DMS53 treated with DMSO at 0.1 percent for 48 hours (cell line): ENCODE data around the gene RIC1.
A peak's percentile ranks its signal among the peaks of the same experiment; 100 is the strongest.
"Not testable (repeated sequence)": the region's sequence is repeated elsewhere in the genome, so short reads cannot be mapped to it uniquely, and the experiment has no call there.

Experiments
- DNase-seq: peaks from one replicate; lab custom pipeline; 2025; ENCODE audit not compliant: unreplicated experiment; lab: John Stamatoyannopoulos, UW

The RIC1 gene

DNA sequence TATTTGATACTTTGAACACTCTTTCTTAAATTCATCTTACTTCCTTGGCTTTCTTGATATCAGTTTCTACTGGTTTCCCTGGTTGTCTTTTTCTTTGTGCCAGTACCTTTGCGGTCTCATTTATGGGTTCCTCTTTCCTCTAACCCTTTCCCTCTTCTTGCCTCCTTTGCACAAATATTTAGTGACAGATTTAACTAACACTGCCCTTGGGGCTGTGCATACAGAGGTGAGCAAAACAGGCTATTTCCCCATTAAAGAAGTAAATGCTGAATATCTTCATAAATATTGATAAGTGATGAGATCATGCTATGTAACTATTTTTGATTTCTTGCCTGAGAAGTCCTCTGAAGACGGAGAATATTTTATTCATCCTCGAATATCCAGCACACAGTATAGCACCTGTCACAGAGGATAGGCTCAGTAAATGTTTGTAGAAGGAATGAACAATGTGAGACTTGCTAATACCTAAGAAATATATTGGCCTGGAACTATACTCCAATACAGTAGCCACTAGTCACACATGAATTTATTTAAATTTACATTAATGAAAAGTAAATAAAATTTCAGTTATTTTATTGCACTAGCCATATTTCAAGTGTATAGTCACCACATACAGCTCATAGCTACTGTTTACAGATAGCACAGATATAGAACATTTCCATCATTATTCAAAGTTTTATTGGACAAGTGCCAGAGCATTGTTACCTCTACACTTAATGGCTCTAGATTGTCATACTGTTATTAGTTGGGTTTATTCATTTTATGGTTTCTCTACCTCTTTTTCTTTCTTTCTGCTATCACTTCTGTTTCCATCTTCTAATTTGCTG, 90.4 kb downstream of the RIC1 start:
- no peak for DNase-seq

DNA sequence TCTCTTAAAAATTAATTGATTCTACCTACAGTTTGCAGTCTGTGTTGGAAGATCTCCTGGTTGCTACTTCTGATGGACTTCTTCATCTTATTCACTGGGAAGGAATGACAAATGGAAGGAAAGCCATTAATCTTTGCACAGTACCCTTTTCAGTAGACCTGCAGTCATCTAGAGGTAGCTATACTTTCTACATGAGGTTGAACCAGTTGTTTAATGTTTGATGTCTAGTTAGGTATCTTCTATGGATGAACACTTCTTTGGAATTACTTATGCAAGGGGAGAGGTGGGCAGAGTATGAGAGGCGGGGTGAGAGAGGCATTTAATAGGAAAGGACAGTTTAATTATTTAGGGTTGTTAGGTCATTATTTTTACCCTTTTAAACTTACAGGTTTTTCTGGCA, 91.2 kb downstream of the RIC1 start:
- DNase-seq, result no peak

DNA sequence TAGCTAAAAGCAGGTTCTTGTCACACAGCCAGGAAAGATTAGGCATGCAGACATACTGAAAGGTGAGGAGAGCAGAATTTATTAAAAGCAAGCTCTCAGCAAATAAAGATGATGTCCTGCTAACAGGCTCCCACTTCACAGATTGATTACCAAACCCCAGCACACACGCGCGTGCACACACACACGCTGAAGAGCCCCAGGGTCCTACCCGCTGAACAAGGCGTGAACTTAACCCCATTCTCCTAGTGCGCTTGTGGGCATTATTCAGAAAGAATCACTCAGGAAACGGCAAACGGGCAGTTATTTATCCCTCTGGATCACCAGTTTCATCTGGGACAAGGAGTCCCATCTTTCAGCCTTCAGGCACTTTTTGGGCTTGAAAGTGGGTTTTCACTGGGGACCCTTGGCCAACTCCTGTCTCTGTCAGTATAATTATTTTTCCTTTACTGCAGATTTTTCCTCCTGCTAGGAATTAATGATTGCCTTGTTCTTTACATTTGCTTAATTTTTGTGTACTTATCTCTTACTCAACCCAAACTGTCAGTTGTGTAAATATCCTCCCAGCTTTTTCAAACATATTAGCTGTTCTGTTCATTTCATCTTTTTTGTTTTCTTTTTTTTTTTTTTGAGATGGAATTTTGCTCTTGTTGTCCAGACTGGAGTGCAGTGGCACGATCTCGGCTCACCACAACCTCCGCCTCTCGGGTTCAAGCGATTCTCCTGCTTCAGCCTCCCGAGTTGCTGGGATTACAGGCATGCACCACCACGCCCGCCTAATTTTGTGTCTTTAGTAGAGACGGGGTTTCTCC, 92.6 kb downstream of the RIC1 start:
- DNase-seq, result peak; percentile 32

DNA sequence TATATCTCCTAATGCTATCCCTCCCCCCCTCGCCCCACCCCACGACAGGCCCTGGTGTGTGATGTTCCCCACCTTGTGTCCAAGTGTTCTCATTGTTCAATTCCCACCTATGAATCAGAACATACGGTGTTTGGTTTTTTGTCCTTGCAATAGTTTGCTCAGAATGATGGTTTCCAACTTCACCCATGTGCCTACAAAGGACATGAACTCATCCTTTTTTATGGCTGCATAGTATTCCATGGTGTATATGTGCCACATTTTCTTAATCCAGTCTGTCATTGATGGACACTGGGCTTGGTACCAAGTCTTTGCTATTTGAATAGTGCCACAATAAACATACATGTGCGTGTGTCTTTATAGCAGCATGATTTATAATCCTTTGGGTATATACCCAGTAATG, 93.8 kb downstream of the RIC1 start:
- DNase-seq, result not testable (repeated sequence)

DNA sequence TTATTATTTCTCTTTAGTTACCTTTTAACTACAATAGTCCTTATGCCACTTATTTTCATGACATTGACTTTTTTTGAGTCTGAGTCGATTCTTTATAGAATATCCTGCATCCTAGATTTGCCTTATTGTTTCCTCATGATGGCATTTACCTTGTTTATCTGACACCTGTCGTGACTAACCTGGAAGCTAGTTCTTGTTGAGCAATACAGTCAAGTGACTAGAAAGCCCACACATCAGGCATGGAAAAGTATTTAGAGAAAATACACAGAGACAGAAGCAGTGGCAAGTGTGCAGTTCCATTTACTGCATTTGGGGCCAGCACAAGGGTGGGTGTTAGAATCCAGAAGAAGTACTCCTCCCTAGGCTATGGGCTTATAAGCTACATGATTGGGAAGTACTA, 106.2 kb downstream of the RIC1 start:
- DNase-seq, result no peak

DNA sequence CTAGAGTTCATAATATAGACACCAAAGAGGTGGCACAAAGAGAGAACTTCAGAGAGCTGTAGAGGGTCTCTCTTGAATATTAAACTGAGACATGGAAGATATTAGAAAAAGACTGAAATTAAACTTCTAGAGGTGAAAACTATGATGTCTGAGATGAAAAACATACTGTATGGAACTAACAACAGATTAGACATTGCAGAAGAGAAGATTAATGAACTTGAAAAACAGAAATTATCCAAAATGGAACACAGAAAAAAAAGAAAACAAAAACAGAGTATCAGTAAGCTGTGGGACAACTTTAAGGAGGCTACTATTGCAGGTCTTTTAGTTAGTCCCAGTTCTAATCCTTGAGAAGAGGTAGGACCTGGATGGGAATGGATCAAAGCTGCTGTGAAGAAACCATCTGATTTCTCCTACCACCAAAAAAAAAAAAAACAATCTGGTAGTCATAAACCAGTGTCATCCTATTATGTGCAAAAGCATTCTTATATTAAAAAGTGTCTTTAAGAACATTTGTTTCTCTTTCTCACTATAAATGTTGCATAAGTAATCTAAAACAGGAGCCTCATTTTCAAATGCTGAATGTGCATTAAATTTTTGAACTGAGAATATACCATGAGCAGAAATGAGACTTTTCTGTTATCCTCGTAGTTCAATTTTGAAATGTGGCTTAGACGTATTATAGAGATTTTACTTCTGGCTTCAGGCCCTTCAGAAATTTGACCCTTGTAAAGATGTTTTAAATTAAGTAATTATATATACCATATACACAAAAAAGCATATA, 107.8 kb downstream of the RIC1 start:
- no peak for DNase-seq

DNA sequence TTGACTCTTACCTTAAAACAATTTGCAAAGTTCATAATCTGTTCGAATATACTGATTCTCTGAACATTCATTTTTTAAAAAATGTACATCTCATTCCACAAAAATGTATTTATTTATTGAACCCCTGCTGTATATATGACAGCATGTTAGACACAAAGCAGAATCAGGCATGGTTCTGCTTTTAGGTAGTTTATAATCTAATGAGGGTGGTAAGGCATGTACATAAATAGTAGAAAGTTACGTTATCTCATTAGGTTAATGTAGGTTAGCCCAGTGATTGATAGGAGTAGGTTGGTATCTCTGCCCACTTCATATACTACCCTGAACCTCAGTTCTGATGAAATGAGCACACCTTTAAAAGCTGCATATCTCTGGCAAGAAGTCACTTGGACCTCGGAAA, 114.2 kb downstream of the RIC1 start:
- no peak for DNase-seq

DNA sequence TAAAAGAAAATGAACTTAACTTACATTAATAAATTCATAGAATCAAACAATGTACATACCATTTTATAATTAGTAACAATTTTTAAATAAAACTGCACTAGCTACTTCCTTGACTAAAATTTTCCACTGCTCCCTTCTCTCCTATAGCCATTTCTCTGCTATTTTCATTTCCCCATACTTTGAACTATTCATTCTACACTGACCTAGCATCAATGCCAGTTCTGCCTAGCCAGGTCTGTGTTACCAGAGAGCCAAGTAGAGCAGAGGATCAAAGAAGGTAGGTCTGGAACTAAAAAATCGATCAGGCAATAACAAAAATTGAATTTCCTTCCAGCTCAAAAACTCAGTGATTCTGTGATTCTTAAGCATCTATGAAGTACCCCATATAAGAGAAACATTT, 119.5 kb downstream of the RIC1 start:
- DNase-seq, result no peak

DNA sequence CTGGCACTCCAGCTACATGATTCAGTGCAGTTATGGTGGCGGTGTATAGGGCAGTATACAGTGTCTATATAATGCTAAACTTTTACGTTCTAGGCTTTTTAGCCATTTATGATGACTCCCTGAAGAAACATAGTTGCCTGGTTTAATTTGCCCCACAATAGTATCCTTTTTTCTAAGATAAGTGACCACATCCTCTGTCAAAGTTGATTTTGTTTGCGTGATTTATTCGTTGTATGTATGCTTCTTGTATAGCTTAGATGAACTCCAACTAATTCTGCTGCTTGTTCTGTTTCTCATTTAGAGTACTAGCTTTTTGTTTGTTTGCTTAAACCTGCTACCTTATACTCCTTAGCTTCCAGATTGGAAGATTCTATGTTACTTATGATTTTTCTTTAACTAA, 120.4 kb downstream of the RIC1 start:
- no peak for DNase-seq

DNA sequence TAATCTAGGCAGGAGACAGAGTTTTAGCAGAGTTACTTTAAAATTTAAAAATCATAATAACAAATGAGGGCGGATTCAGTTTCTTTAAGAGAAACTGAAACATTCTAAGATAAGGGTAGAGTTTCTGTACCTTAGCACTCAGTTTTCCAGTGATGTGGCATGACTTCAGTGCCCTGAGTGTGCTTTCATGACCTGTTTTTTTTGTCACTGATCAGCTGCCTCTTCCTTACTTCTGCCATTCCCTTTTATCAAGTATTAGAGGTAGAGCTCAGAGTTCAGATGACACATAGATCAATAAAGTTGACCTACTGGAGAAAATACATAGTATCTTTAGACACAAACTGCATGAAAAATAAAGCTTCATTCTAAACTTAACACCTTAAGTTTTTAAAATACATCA, 121.7 kb downstream of the RIC1 start:
- DNase-seq, result no peak

DNA sequence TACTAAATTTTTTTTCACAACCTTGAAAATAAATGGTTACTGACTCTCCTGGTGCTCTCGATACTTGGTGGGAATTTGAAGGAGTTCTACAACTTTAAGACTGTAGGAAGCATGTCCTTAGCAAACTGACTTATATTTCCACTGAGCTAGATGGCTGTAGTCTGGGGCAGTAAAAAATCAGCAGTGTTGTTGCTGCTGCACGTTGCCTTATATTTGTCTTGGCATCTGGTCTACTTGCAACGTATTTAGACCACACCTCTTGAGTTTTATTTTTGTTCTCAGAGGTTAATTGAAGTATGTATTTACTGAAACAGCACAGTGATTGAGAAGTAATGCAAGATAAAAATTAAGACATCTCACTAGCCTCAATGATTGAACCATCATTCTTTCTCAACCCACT, 127.7 kb downstream of the RIC1 start:
- no peak for DNase-seq

DNA sequence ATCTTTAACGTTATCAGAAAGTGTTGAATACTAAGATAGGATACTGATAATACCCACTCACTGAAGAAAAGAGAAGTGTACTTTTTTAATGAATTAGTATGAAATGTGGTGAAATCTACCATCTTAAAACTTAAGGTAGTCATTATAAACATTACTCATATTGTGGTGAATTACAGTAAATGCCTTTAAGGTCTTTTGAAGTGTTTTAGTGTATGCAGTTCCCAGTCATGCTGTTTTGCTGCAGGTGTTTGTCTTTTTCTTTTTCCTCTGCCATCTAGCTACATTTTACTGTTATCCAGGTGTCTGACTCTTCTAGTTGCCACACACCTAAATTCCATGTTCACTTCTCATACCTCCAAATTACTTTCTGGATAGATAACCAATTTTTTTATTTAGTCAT, 131.4 kb downstream of the RIC1 start:
- DNase-seq, result no peak

DNA sequence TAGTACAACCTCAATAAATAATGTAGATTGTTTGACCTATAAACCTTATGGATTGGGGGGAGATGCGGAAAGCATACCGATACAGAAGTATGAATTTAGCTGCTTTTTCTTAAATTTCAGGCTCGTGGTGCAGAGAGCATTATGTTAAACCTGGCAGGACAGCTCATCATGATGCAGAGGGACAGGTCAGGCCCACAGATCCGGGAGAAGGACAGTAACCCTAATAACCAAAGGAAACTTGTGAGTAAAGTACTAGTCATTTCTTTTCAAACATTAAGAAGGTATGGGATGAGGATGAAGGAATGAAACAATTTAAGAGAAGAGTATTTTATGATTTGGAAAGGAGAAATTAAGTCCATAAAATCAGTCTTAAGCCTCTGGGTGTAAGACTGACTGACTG, 133.5 kb downstream of the RIC1 start:
- no peak for DNase-seq

DNA sequence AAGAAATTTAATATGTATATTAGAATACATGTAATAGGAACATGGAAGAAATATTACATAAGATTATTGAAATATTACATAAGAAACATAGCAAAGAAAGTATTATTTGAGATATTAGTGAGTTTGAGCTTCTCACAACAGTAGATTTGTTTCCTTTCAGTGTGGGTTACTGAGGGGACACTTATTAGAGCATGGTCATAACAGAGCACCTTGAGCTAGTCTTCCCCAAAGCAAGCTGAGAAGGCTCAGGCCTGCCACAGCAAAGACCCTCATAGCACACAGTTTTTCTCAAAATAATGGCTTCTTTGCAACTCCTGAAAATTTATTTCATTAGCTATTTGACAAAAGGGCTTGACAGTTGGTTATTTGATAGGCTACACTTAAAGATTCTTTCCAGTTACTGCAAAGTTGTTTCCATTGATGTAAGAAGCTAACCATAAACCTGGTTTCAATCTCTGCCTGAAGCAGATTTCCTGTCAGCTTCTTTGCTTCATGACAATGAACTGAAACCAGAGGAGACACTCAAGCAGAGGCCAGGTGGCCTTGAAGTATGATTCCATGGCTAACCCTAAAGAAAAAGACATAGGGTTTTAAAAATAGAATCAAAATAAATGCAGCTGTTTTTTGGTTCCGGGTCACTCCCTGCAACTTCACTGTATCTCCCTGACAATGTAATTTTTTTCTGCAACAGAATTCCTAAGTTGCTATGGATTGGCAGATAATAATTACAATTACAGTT, 135.4 kb downstream of the RIC1 start:
- DNase-seq, result no peak

DNA sequence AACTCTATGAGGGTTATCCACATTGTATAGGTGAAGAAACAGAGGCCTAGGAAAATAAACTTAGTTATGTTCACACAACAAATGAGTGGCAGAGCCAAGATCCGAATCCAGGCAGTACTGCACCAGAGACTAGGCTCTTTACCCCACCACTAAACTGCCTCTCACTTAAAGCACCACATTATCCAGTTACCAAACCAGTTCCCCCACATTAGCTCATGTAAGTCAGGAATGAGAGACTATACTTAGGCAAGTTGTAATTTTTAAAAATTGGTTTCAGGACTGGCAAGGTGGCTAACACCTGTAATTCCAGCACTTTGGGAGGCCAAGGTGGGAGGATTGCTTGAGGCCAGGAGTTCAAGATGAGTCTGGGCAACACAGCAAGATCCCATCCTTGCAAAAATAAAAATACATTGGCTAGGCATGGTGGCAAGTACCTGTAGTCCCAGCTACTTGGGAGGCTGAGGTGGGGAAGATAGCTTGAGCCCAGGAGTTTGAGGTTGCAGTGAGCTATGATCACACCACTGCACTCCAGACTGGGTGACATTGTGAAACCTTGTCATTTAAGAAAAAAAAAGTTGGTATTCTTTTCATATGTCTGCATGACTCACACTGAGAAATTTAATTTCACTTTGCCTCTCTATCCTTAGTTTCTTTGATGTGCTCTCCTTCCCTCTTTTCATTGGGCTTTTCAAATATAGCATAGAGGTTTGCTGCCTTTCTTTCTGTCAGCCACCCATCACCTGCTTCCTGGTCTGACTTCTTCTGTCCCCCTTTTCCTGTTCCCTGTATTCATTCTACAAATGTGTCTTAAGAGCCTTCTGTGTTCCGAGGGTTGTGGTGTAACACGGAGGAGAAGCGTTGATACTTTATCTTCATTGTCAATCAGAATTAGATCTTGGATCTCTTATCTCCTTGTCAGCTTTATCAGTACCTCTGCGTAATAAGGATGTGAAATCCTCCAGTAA, 139.3 kb downstream of the RIC1 start:
- no peak for DNase-seq

DNA sequence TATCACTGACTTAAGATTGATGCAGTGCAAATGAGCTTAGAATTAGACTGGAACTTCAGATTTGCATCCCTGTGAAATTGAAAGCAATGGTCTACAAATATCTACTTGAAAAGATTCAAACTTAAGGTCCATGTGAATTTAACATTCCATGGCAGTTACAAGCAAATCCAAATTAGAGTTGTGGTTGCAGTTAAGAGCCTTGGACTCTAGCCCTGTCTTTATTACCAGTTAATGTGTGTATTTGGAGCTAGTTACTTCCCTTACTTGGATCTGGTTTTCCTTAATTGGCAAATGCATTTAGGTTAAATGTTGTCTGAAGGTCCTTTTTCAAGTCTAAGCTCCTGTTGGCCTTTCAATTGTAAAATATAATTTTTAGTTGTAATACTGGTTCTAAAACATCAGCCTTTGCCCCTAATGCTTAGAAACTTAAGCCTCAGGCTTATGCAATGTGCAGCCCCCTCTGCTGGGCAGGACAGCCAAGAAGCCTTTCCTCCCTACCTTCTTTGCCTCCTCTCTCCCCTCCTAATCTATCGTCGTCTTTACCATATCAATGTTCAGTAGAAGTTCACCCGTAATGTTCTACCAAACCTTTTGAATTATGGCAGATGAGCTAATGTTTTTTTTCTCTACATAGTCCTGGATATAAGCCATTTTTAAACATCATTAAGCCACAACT, 144.6 kb downstream of the RIC1 start:
- no peak for DNase-seq

DNA sequence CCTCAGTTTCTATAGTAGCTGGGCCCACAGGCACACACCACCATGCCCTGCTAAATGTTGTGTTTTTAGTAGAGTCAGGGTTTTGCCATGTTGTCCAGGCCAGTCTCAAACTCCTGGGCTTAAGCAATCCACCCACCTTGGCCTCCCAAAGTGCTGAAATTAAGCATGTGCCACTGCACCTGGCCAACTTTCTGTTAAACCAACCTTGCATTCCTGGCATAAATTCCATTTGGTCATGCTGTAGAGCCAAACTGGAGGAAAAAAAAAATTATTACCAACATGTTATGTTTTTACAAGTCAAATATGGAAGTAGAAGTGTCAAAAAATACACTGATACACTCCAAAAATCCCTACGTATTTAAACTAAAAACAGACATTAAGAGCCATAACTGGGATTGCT, 149.9 kb downstream of the RIC1 start:
- DNase-seq, result no peak

DNA sequence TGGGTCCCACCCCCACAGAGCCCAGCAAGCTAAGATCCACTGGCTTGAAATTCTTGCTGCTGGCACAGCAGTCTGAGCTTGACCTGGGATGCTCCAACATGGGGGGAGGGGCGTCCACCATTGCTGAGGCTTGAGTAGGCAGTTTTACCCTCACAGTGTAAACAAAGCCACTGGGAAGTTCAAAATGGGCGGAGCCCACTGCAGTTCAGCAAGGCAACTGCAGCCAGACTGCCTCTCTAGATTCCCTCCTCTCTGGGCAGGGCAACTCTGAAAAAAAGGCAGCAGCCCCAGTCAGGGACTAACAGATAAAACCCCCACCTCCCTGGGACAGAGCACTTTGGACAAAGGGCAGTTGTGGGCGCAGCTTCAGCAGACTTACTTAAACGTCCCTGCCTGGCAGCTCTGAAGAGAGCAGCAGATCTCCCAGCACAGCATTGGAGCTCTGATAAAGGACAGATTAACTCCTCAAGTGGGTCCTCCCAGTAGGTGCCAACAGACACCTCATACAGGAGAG, 150.9 kb downstream of the RIC1 start:
- not testable (repeated sequence) for DNase-seq

DNA sequence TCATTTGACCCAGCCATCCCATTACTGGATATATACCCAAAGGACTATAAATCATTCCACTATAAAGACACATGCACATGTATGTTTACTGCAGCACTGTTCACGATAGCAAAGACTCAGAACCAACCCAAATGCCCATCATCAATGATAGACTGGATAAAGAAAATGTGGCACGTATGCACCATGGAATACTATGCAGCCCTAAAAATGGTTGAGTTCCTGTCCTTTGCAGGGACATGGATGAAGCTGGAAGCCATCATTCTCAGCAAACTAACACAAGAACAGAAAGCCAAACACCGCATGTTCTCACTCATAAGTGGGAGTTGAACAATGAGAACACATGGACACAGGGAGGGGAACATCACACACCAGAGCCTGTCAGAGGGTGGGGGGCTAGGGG, 154.5 kb downstream of the RIC1 start:
- DNase-seq, result not testable (repeated sequence)
